Endothelial cell of umbilical vein (primary cell): ENCODE results near the gene KIF6. TPM values are rescaled to one million over a fixed set of nuclear protein-coding genes. Genes with fewer than 3 reads are reported as not detected.

Experiments
- BruUV-seq: library from RNA; stranded (reverse); fragments of 400-500 nt; replicated peaks from 2 replicates; lab custom pipeline; 2021; lab: Mats Ljungman, UMichigan
- CTCF ChIA-PET: fragments of 300-600, 350-600 bp; sonication (Branson Sonifier 250); formaldehyde crosslinking; loops from one replicate; lab custom pipeline; 2021; ENCODE audit warnings: antibody characterized with exemption, inconsistent platforms; lab: Charles Lee
- POLR2A ChIA-PET: fragments of 300-600, 350-600 bp; sonication (Branson Sonifier 250); formaldehyde crosslinking; loops from one replicate; lab custom pipeline; 2021; ENCODE audit warnings: antibody characterized with exemption, inconsistent platforms; lab: Charles Lee
- DNase-seq: peaks from one replicate; pipeline ENCODE4 v3.0.0-alpha.2; 2011; ENCODE audit warnings: low read depth, low spot score
- FAIRE-seq: peaks from 2 replicates; lab custom pipeline; 2011; peaks lifted over from hg19 to GRCh38; lab: Jason Lieb, UNC
- H2AFZ ChIP-seq: 2 replicates; pipeline ENCODE4 v1.6.0; 2012; ENCODE audit warnings: low read depth, low read length, control low read depth, inconsistent platforms
- H3K27ac ChIP-seq: 2 replicates; pipeline ENCODE4 v1.5.1; 2011; ENCODE audit warnings: low read depth, mild to moderate bottlenecking, control low read depth, low read length, moderate library complexity; ENCODE audit not compliant: insufficient read depth
- H3K27me3 ChIP-seq, 2 experiments: 2 replicates each; pipeline versions ENCODE4 v1.6.0 to v1.6.1; 2011; ENCODE audit warnings: low read length in 2 of 2, mixed read lengths in 1 of 2; ENCODE audit not compliant: control insufficient read depth in 2 of 2, insufficient read depth in 2 of 2
- H3K36me3 ChIP-seq, 2 experiments: 2 replicates in 1 of 2; 3 replicates in 1 of 2; pipeline ENCODE4 v1.5.1; 2011; ENCODE audit warnings: low read length in 2 of 2, mild to moderate bottlenecking in 1 of 2, moderate library complexity in 1 of 2; ENCODE audit not compliant: control insufficient read depth in 2 of 2, insufficient read depth in 2 of 2; ENCODE audit errors: extremely low read depth in 1 of 2
- H3K4me1 ChIP-seq: 3 replicates; pipeline ENCODE4 v1.5.1; 2011; ENCODE audit warnings: mild to moderate bottlenecking, low read length; ENCODE audit not compliant: control insufficient read depth, insufficient read depth; ENCODE audit errors: extremely low read depth
- H3K4me2 ChIP-seq: 2 replicates; pipeline ENCODE4 v1.6.1; 2011; ENCODE audit warnings: low read length, control low read depth, mixed read lengths; ENCODE audit not compliant: insufficient read depth
- H3K4me3 ChIP-seq, 3 experiments: fragments of 200-600 bp in 1 of 3; sonication (generic), shearing (Covaris generic) in 1 of 3; replicated peaks in 1 of 3; 2 replicates each; pipeline ENCODE4 v1.5.1; 2011 to 2016; ENCODE audit warnings: control low read depth in 3 of 3, low read length in 3 of 3, mild to moderate bottlenecking in 2 of 3, inconsistent platforms in 1 of 3, low read depth in 1 of 3, moderate library complexity in 1 of 3; ENCODE audit not compliant: insufficient read depth in 1 of 3
- H3K79me2 ChIP-seq: 2 replicates; pipeline ENCODE4 v1.6.0; 2012; ENCODE audit warnings: low read length, inconsistent platforms; ENCODE audit not compliant: control insufficient read depth, insufficient read depth
- H3K9ac ChIP-seq: replicated peaks from 2 replicates; pipeline ENCODE3; 2011; ENCODE audit warnings: low read length, control low read depth; ENCODE audit not compliant: insufficient read depth; ENCODE audit errors: extremely low read depth
- H3K9me1 ChIP-seq: replicated peaks from 3 replicates; pipeline ENCODE4 v1.6.0; 2011; ENCODE audit warnings: mild to moderate bottlenecking, low read length; ENCODE audit not compliant: control insufficient read depth, insufficient read depth; ENCODE audit errors: extremely low read depth
- H3K9me3 ChIP-seq: replicated peaks from 2 replicates; pipeline ENCODE4 v1.5.1; 2012; ENCODE audit warnings: low read length, inconsistent platforms; ENCODE audit not compliant: control insufficient read depth, insufficient read depth
- H4K20me1 ChIP-seq: replicated peaks from 2 replicates; pipeline ENCODE3; 2011; ENCODE audit warnings: mild to moderate bottlenecking, low read length; ENCODE audit not compliant: control insufficient read depth, insufficient read depth; ENCODE audit errors: extremely low read depth
- EZH2 ChIP-seq: IDR thresholded peaks from 2 replicates; pipeline ENCODE4 v1.6.1; 2012; ENCODE audit warnings: borderline replicate concordance, low read depth, mild to moderate bottlenecking, moderate library complexity, low read length, inconsistent platforms; ENCODE audit not compliant: severe bottlenecking
- FOS ChIP-seq: IDR thresholded peaks from 2 replicates; pipeline ENCODE4 v1.6.1; 2011; ENCODE audit warnings: mild to moderate bottlenecking, low read length, moderate library complexity, borderline replicate concordance; ENCODE audit not compliant: insufficient read depth
- GATA2 ChIP-seq: IDR thresholded peaks from 2 replicates; pipeline ENCODE4 v1.7.0; 2011; ENCODE audit warnings: low read depth, mild to moderate bottlenecking, moderate library complexity, mixed read lengths, low read length; ENCODE audit not compliant: insufficient read length, insufficient read depth
- JUN ChIP-seq: IDR thresholded peaks from 2 replicates; pipeline ENCODE4 v1.6.1; 2011; ENCODE audit warnings: borderline replicate concordance, low read depth; ENCODE audit not compliant: insufficient read length, insufficient read depth
- MYC ChIP-seq: IDR thresholded peaks from one replicate; pipeline ENCODE4 v1.6.1; 2011; ENCODE audit warnings: mild to moderate bottlenecking, low read depth, low read length
- POLR2A ChIP-seq: IDR thresholded peaks from 2 replicates; pipeline ENCODE4 v1.6.1; 2012; ENCODE audit warnings: low read depth, mild to moderate bottlenecking, control low read depth, low read length
- POLR2AphosphoS5 ChIP-seq: IDR thresholded peaks from 2 replicates; pipeline ENCODE4 v1.6.1; 2012; ENCODE audit warnings: low read depth, mild to moderate bottlenecking, control low read depth, low read length, moderate library complexity; ENCODE audit not compliant: insufficient read depth
- dilution Hi-C: fragments of 300-500 bp; cut with MboI; formaldehyde crosslinking; loops from one replicate; pipeline ENCODE4 v1.15.0; 2019; ENCODE audit warnings: low sequenced_read_pairs; ENCODE audit not compliant: extremely low pct_ligation_motif_present
- intact Hi-C: fragments of 100-400 bp; cut with micrococcal nuclease; formaldehyde crosslinking; loops from one replicate; pipeline ENCODE4 v1.10.0; 2022
- polyA plus RNA-seq, 4 experiments: library from polyadenylated mRNA; depleted of rRNA in 3 of 4; stranded (reverse) in 3 of 4; unstranded in 1 of 4; fragments of >200 nt; gene quantifications; 2 replicates each; pipeline versions ENCODE4 v1.2.1 to v1.2.3, GENCODE V29; 2011 to 2012; ENCODE audit warnings: missing spikeins in 1 of 4
- total RNA-seq: library from RNA; stranded (reverse); gene quantifications from 2 replicates; pipeline ENCODE4 v1.2.3, GENCODE V29; 2021
- TF ChIP-seq, protein P1 (sequence below), 2 donors: IDR thresholded peaks; 1 replicate in 1 of 2; 2 replicates in 1 of 2; pipeline ENCODE4 v1.5.1; 2011; ENCODE audit warnings: low read length in 2 of 2, mild to moderate bottlenecking in 2 of 2, moderate library complexity in 2 of 2, control low read depth in 1 of 2, inconsistent platforms in 1 of 2, low read depth in 1 of 2; ENCODE audit not compliant: insufficient read depth in 1 of 2; ENCODE audit errors: extremely low read depth in 1 of 2
- TF ChIP-seq, protein P2 (sequence below): IDR thresholded peaks from 2 replicates; pipeline ENCODE4 v1.6.1; 2011; ENCODE audit not compliant: insufficient read depth, insufficient read length

Gene KIF6
- total and polyA plus RNA-seq, 2 donors (not counting 3 experiments of a cell fraction or from before 2014, with no cell fraction given) = not detected

DNA sequence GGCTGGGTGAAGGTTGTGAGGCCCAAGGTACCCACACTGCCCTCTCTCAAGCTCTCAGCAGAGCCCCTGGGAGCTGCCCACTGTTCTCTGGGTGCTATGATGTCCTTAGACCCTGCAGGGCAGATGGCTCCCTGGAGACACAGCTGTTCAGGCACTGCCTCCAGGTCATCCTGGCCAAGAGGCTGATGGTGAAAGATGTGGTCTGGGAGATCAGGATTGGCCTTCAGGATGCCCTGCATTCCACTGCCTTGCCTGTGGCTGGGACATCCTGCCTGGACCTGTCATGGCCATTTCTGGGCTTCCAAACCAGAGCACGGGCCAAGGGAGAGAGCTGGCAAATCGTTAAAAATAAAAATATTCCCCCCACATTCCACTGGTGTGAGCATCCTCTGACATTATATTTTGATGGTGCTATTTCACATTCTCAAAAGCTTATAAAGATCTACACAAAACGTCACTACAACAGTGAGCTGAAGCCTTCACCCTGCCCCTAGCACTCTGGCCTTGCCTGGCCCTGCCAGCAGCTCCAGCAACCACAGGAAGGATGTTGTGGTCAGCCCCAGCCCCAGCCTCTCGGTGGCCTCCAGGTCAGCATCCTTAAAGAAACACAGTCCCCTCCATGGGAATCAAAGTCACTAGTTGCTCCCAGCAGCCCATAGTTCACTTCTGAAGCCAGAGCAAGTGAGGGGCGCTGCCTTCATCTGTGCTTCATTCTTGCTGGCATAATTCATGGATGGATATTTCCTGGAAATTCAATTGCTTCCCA is 389.2 kb downstream of the KIF6 start:
- POLR2A ChIA-PET = no interaction called here

DNA sequence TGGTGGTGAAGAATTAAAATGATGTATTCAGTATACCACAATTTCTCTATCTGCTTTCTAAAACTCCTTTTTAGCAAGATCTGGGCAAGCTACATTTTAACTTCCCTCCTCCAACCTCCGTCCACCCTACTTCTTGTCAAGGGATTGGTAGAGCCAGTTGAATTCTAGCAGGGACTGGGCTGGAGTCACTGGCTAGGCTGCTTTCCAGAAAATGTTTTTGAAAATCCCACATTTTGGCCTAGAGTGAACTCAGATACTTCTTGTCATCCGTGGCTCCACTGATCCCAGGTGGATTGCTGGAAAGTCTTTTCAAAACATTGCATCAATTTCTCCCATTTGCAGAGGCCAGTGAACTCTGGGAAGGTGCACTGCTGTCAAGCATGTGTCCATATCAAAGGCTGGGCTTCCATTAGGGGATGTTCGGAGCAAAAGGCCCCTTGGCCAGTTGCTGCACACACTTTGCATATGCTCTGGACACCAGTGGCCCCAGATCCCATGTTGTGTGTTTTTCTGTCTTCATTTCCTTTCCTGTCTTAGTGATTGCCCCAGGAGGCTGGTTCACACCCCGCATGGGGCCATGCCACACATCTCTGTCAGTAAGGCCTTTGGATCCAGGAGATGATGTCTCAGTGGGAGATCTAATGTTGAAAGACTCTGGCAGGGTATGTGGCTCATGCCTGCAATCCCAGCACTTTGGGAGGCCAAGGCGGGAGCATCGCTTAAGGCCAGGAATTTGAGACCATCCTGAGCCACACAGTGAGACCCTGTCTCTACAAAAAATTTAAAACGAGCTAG is 391.4 kb downstream of the KIF6 start:
- H3K4me2 ChIP-seq = no peak overlapping the region
- no peaks in the 10 kb centered on the region for H3K36me3 ChIP-seq
- ChIA-PET POLR2A (no interaction called here), CTCF (no interaction called here)
- BruUV-seq = no TSS peak
- no peak for FAIRE-seq
- no peak for DNase-seq
- H3K9me3 ChIP-seq = no peaks in the 10 kb centered on the region
- no peak overlapping the region for H3K27ac ChIP-seq
- H3K27me3 ChIP-seq = no peaks in the 10 kb centered on the region
- H3K4me3 ChIP-seq = no peak overlapping the region
- H3K79me2 ChIP-seq = no peaks in the 10 kb centered on the region
- no peak overlapping the region for H3K9ac ChIP-seq
- intact Hi-C loops (no loop called here), dilution Hi-C loops (no loop called here)
- no peak for TF ChIP-seq JUN
- no peak for TF ChIP-seq FOS
- TF ChIP-seq MYC = no peak
- TF ChIP-seq, protein P1, sequence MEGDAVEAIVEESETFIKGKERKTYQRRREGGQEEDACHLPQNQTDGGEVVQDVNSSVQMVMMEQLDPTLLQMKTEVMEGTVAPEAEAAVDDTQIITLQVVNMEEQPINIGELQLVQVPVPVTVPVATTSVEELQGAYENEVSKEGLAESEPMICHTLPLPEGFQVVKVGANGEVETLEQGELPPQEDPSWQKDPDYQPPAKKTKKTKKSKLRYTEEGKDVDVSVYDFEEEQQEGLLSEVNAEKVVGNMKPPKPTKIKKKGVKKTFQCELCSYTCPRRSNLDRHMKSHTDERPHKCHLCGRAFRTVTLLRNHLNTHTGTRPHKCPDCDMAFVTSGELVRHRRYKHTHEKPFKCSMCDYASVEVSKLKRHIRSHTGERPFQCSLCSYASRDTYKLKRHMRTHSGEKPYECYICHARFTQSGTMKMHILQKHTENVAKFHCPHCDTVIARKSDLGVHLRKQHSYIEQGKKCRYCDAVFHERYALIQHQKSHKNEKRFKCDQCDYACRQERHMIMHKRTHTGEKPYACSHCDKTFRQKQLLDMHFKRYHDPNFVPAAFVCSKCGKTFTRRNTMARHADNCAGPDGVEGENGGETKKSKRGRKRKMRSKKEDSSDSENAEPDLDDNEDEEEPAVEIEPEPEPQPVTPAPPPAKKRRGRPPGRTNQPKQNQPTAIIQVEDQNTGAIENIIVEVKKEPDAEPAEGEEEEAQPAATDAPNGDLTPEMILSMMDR (IDR thresholded peaks at IDR 0.05; ENCODE audit: extremely low read depth in 1 of 2, insufficient read depth in 1 of 2, low read depth in 1 of 2, low read length in 2 of 2) = no peak
- no peak for TF ChIP-seq EZH2
- TF ChIP-seq POLR2A = no peak
- TF ChIP-seq GATA2 = no peak
- no peak for TF ChIP-seq POLR2AphosphoS5
- TF ChIP-seq, protein P2, sequence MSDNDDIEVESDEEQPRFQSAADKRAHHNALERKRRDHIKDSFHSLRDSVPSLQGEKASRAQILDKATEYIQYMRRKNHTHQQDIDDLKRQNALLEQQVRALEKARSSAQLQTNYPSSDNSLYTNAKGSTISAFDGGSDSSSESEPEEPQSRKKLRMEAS = no peak
- H2AFZ ChIP-seq = no peak overlapping the region
- H4K20me1 ChIP-seq = no peaks in the 10 kb centered on the region
- H3K4me1 ChIP-seq = no peaks in the 10 kb centered on the region
- no peaks in the 10 kb centered on the region for H3K9me1 ChIP-seq

More for the DNA sequence above, 389.2 kb downstream of the KIF6 start:
- FAIRE-seq (no peak), DNase-seq (no peak)
- Histone ChIP-seq H3K9me3 (no peaks in the 10 kb centered on the region), H3K27me3 (peaks cover 0 to 2% of the 10 kb centered on the region in 2 experiments), H3K4me2 (no peak overlapping the region), H3K4me1 (no peaks in the 10 kb centered on the region), H2AFZ (no peak overlapping the region), H3K27ac (no peak overlapping the region), H3K36me3 (no peaks in the 10 kb centered on the region), H3K9ac (no peak overlapping the region), H3K79me2 (no peaks in the 10 kb centered on the region), H3K4me3 (no peak overlapping the region), H4K20me1 (no peaks in the 10 kb centered on the region), H3K9me1 (no peaks in the 10 kb centered on the region)
- dilution Hi-C loops (no loop called here), intact Hi-C loops (no loop called here)
- CTCF ChIA-PET = interaction anchor here (1.2 to 1.5 kb wide), 2 partner anchors 12 kb away, joined by 4 read pairs; no protein-coding TSS in a partner anchor
- no peak for TF ChIP-seq GATA2
- no TSS peak for BruUV-seq
